NT2/D1 (cell line): ENCODE results near the gene TMEM62.

Experiments
- YY1 ChIP-seq: IDR thresholded peaks from 2 replicates; pipeline ENCODE4 v1.6.1; 2011; ENCODE audit not compliant: insufficient read length, insufficient read depth
- ZNF274 ChIP-seq: IDR thresholded peaks from 2 replicates; pipeline ENCODE4 v1.6.1; 2011; ENCODE audit warnings: mild to moderate bottlenecking, low read depth, low read length

GRCh38 chr15:43214169-43214568, 80.8 kb downstream of the TMEM62 start:
- TF ChIP-seq ZNF274 (no peak), YY1 (no peak)
